HG02840 (cell line): Measurements from ENCODE around the gene FEZF1.
"Not testable (repeated sequence)": the region's sequence is repeated elsewhere in the genome, so short reads cannot be mapped to it uniquely, and the experiment has no call there.

Source experiments
- ATAC-seq: cut with Tn5 transposase; IDR thresholded peaks from one replicate; pipeline ENCODE4 v1.9.1; 2021; ENCODE audit warnings: mild to moderate bottlenecking, moderate library complexity, moderate number of reproducible peaks; ENCODE audit not compliant: unreplicated experiment, low FRiP score

FEZF1 gene

GRCh38 chr7:122309421-122309820 is 4.9 kb upstream of the FEZF1 start:
- no peak for ATAC-seq

DNA sequence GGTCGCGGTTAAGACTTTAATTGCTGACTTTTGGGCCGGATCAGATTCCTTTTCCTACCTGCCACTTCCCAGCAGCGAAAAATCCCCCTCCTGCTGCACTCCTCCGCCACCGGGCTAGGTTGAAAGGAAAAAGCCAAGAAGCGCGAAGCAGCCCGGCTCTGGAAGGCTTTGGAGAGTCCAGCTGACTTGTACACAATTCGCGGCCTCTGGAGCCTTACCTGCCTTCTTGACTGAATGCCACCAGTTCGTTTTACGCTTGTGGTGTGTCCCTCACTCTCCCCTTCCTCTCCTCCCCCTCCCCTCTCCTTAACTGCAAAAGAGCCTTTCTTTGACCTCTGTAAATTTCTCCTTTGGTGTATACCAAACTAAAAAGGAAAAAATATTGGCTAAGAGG is 2.7 kb upstream of the FEZF1 start:
- ATAC-seq = no peak

DNA sequence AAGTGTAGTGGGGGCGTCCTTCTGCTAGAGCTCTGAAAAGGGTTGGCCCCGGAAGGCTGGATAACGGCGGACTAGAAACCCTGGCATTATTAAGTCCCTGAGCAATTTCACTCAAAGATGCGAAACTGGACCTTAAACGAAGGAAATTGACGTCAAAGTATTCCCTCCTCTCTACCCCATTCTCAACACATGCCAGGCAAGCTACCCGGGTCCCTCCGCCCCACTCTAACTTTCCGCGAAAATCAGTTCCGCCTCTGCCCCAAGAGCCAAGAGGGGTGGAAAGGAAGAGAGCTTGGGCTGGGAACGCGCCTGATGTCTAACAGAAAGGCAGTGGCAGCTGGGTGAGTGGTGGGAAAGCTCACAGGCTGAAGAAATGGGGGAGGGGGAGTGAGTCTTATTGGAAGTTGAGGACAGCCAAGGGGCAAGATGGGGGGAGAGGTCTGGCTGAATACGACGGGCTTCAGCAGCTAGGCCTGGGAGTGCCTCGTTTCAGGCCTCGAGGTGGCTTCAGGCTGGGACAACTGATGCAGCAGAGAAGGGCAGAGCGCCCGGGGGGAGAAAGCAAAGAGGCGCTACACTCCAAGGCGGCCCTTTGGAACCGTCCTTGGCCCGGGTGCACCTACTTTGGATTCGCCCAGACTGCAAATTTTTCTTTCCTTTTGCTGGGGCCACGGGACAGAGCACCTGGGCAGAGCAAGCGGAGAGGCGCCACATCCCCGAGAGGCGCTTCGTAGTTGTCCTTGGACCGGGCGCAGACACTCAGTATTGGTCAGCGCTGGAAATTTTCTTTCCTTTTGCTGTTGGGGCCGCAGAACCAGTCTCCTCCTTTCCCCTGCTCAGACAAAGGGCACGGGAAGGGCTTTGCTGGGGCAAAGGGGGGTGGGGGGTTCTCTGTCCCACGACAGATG is 2.0 kb upstream of the FEZF1 start:
- ATAC-seq = no peak

DNA sequence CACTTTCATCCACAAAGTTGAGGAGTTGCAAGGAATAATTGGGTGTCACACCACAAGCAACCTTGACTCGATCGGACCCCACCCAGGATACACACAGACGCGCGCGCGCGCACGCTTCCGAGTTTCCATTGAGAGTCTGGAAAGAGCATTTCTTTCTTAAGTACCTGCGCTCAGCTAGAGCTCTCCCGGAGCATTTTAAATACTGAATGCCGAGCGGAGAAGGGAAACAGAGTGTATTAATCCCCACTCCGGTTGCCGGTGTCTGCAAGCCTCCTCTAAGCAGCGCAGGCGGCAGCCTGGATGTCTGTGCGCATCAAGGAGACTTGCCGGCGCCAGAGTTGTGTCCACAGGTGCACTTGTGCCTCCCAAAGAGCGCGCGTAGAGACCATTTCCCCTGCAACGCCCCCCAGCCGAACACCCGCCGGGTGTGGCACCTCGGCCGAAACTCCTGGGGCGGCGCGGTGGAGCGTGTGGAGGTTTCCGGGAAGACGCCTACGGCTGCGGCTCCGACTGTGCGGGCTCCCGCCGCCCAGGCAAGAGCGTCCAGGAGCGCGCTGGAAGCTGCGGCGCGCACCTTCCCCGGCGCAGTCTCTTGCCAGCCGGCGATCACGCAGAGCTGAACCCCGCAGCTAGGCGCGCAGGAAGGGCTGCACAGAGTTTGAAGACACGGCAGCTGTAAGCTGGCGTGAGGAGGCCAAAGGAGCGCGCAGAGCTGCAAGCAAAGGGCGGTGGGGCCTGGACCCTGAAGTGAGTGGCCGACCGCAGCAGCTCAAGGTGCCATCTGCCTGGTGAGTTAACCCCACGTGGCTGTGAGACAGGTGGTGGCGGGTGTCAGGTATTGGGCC is 1.1 kb upstream of the FEZF1 start:
- no peak for ATAC-seq

GRCh38 chr7:122304996-122305421 is 459 bp upstream of the FEZF1 start:
- no peak for ATAC-seq

- no peak for ATAC-seq
Measured at GRCh38 chr7:122303531-122304318, 825 bp downstream of the FEZF1 start.

DNA sequence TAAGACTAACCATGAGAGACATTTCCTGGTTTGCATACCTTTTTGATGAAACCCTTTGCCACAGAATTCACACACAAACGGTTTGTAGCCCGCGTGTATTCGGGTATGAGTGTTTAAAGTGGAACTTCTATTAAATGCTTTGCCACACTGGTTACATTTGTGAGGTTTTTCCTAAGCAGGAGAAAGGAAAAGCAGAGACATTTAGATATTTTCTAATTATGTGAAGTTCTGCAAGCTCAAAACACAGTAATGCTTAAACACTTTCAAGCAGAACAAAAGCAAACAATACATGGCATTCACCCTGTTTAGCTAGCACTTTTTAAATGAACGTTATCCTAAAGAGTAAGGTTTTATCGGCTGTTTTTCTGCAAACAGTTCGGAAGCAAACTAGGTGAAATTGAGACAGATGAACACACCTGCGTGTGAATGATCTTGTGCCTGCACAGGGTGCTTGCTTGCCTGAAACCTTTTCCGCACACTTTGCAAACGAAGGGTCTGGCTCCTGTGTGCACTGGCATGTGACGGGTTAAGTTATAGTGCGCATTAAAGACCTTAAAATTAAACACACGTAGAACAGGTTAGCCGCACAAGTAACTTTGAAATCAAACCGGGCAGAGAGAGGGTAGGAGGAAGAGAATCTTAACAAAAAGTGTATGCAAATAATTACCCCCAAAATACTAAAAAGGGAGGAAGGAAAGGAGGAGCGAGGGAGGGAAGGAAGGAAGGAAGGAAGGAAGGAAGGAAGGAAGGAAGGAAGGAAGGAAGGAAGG is 1.6 kb downstream of the FEZF1 start:
- ATAC-seq = no peak

DNA sequence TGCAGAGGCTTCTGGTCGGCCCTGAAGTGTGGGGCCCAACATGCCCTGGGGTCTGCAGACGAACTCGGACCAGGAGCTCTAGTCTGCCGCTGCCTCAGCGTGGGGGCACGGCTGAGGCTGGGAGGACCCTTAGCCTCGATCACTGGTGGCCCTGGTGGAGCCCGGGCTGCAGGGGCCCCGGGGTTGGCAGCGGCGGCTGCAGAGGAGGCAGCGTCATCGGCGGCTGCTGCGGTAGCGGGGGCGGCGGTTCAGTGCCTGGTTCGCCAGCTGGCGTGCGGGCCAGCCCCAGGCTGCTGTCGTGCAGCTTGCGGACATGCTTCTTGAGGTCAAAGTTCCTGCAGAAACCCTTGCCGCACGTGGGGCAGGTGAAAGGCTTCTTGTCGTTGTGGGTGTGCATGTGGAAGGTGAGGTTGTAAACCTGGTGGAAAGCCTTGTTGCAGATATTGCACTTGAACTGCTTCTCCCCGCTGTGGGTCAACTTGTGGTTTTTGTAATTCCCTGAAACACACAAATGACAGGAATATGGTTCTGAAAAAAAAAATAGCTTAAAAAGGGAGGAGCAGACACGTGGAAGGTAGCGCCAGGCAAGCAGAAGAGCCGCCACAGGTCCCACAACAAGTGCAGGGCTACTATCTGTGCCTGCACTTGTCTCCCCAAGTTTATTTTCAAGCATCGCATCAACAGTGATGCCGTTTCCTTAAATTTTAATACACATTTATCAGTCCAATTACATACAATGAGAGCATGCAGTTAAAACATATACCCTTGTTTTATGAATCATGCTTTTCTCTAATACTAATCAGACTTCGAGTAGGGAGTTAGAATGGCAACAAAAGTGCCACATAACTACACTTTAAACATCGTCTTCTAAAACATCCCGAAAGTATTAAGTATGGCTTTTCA is 2.4 kb downstream of the FEZF1 start:
- no peak for ATAC-seq

DNA sequence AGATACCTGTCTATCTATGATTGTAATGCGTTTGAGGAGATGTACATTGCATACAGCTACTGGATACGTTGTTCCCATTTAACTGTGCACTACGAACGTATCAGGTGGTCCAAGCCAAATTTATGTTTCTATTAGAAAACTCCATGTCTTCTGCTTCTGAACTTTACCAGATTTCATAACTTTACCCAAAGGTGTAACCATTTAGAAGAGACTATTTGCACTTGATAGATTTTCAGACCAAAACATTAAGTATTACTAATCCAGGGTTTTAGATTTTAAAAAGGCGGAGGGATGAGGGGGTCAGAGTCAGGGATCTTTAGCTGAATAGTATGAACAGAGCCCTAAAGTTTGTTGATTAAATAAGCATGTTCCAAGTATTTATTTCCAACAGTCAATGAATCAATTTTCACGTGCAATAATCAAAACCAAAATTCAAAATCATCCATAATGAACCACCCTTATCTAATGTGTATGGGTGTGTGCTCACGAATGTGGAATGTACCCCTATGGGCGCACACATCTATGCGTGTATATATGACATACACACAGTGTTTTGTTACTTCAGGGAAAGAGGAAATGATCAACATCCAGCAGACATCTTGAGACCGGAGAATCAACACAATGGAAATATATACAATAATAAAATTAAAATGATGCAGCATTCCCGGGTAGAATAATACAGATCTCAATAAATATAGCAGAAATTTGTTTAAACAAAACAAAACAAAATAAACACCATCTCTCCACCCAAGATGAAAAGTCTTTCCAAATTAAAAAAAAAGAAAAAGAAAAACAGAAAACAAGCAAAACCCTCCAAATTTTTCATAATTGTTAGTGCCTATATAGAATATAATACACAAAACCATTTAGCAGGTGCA is 3.4 kb downstream of the FEZF1 start:
- ATAC-seq = no peak

DNA sequence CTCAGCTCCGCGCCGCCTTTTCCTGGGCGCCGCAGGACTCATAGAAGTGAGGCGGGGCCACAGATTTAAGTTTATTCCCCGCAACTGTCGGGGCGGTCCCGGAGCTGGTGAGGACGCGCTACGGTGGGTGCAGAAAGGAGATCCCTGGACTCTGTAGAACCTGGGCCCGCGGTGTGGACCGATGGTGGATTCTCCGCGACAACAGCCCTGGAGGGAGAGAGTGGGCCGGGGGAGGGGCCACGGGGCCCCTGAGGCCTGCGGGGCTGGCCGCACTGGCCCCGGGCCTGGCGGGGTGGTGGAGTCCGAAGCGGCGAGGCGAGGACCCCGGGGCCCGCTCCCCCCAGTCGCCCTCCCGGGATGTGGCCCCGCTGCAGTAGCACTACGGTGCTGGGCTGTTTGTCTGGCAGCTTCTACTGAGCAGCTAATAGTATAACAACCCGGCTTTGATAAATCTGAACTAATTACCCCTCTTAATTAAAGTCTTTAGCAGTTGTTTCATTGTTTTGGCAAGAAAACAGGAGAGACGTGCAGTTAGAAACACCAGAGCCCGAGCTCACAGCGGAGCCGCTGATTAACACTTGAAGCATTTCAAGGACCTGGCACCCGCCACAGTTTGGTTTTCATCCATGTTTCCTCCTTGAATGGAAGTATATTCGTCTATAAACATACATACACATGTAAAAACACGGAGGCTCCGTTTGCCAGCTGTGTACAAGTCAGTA is 4.2 kb downstream of the FEZF1 start:
- ATAC-seq = no peak

GRCh38 chr7:122299624-122300210 is 4.8 kb downstream of the FEZF1 start:
- ATAC-seq = no peak

- no peak for ATAC-seq
Measured at GRCh38 chr7:122298618-122299017, 5.9 kb downstream of the FEZF1 start.

GRCh38 chr7:122298131-122298530 is 6.4 kb downstream of the FEZF1 start:
- ATAC-seq = no peak

DNA sequence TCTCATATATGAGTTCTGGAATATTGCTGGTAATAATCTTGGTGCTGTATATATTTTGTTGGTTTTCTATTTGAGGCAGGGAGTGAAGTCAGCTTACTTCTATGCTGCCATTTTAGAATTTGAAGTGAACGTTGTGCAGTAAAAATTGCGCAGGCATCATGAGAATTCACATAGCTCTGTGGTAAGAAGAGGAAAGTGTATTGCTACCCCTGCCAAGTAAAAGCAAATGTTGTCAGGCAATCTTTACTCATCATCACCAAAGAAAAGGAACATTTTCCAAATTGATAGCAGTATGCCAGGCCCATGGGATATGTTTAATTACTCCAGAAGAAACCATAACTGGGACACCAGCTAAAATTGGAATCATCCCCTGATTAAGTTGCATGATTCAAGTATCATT is 13.4 kb downstream of the FEZF1 start:
- ATAC-seq = no peak

DNA sequence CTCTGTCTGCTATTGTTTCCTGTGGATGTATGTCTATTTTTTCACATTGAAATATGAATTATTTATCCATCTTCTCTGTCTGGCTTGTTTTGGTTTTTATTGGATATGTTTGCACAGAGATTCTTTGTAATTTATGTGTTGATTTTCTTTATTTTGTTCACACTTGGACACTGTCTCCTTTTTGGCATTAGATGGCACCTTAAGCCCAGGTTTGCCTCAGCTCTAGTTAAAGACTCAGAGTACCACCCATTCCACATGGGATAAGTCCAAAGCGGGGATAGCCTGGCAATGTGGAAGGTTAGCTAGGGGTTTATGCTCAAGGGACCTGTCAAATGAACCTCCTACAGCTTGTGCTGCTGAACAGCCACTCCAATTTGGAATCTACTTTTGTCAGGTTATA is 14.1 kb downstream of the FEZF1 start:
- no peak for ATAC-seq

GRCh38 chr7:122289426-122289825 is 15.1 kb downstream of the FEZF1 start:
- no peak for ATAC-seq

DNA sequence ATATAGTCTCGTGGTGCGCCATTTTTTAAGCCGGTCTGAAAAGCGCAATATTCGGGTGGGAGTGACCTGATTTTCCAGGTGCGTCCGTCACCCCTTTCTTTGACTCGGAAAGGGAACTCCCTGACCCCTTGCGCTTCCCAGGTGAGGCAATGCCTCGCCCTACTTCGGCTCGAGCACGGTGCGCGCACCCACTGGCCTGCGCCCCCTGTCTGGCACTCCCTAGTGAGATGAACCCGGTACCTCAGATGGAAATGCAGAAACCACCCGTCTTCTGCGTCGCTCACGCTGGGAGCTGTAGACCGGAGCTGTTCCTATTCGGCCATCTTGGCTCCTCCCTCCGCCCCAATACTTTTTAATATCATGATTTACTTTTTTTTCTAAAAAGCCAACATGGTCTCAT is 19.9 kb downstream of the FEZF1 start:
- not testable (repeated sequence) for ATAC-seq
